GM19372 (cell line): ENCODE data around the gene PARS2.

Source experiments
- ATAC-seq: cut with Tn5 transposase; IDR thresholded peaks from one replicate; pipeline ENCODE4 v1.9.1; 2021; ENCODE audit warnings: mild to moderate bottlenecking, low read depth, moderate library complexity; ENCODE audit not compliant: unreplicated experiment

Gene PARS2

DNA sequence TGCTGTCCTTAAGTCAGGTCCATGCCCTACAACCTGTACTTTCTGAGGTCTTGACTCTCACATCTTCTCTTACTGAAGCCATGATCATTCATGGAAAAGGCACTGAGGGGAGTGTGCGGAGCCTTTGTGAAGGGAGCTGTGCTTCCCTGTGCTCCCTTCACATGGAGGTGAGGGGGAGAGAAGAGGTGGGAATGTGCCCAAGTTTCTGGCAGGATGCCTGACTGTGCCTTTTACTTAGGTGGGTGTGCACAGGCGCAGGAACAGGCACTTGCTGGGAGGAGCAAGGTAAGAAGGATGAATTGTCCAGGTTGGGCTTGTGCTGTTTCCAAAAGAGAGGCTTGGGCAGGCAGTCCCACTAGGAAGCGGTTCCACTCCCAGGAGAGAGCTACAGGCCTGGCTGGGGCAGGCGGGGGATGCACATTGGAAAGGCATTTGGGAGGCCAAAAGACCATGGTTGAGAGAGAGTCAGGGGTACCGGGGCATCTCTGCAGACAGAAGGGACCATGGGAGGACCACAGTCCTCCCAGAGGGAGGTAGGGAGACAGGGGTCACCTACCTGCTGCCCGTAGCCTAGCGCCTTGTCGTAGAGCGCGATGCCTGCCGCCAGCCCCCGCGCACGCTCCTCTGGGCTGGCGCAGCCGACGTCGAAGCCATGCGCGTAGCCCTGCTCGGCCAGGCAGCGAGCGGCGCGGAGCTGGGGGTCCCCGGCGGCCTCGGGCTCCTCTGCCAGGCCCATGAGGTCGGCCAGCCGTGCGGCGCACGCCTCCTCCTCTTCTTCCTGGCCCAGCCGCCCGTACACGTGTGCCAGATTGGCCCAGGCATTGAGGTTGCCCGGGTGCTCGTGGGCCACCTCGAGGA is 35.9 kb upstream of the PARS2 start:
- ATAC-seq = no peak

DNA sequence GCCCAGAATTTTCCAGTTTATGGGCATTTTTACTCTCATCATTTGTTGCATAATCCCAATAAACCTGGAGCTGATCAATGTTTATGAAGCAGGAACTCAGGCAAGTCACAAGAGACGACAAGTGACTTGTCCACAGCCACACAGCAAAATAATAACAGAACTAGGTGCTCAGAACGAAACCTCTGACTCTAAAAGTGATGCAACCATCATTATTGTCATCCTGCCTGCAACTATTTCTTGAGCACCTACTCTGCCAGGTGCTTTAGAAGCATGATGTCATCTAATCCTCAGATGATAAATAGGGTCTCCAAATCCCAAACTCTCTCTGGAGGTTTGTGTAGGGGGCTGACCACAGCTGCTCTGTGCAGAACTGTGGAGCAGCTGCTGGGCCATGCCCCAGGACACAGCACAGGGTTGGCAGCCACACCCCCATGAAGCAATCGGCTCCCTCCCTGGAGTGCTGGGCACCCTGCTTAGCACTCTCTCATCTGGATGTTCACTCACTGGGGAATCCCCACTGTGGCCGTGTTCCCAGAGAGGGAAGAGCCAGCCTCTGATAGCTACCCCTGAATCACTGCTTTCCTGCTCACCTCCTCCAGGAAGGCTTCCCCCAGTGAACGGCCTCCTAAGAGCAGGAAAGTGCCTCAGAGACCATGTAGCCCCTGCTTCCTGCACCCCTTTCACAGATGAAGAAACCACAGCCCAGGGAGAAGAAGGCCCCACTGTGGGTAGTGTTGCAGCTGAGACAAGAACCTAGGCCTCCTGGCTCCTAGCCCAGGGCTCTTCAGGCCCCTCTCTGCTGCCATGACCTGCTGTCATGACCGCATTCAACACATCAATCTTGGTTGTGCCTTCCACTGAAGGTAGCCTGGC is 34.7 kb upstream of the PARS2 start:
- no peak for ATAC-seq

DNA sequence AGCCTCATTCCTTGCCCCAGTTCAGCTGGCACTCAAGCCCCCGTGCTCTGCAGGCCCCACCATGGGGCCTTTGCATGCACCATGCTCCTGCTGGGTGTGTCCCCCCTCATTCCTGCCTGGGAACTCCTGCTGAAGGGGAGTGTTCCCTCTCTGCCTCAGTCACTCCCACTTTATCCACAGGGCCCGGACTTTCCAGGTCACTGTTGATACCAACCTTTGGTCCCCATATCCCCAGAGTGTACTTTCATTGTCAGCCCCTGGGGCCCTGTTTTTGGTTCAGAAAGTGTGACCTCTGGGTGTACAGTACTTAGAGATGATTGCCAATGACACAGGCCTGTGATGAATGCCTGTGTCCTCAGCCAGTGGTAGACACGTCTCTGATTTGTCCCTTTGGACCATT is 33.9 kb upstream of the PARS2 start:
- no peak for ATAC-seq

DNA sequence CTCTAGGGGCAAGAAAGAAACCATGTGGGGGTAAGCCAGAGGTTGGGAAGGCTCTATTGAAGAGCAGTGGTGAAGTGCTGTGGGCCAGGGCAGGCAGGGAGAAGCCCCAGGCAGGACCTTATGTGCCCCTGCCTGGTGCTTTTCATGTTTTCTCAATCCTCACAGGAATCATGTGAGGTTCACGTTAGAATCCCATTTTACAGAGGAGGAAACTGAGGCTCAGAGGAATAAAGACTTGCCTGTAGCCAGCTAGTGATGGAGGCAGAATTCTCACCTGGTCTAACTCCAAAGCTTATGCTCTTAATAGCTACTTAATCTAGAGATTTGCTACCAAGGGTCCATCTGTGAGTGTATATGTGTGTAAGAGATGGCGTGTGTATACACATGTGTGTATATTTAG is 32.6 kb upstream of the PARS2 start:
- no peak for ATAC-seq

DNA sequence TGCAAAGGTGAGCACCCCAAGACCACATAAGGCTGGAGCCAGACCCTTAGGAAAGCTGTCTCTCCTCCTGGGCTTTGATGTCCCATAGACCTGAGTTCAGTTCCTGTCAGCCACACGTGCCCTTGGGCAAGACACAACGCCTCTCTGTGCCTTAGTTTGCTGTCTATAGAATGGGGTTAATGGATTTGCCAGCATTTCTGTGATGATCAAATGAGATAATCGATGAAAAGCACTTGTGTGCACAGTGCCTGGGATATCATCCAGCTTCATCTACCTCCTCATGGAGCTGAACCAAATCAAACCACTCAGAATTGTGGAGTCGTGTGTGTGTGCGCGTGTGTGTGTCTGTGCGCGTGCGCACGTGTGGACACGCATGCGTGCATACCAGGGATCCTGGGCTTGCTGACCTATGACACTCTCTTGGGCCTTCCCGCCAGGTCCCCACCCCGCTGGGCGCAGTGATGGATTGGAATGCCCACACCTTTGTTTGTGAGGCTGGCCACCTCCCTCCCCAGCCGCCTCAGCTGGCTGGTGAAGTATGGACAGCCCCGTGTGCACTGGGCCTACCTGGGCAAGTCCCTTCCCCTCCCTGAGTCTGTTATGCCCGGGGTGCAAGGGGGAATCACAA is 31.6 kb upstream of the PARS2 start:
- ATAC-seq = no peak

DNA sequence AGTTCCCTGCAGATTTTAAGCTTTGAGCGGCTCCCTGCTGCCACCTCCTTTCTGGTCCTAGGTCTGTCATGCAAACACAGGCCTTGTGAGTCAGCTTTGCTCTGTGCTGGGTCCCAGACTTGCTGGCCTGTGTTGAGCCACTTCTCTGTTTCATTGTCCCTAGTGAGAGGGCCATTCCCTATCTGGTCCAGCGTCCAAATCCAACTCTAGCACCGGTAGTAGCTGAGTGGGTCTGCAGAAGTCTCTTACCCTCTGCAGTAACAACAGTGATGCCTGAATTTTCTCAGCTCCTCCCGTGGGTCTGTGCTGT is 31.0 kb upstream of the PARS2 start:
- ATAC-seq = no peak

DNA sequence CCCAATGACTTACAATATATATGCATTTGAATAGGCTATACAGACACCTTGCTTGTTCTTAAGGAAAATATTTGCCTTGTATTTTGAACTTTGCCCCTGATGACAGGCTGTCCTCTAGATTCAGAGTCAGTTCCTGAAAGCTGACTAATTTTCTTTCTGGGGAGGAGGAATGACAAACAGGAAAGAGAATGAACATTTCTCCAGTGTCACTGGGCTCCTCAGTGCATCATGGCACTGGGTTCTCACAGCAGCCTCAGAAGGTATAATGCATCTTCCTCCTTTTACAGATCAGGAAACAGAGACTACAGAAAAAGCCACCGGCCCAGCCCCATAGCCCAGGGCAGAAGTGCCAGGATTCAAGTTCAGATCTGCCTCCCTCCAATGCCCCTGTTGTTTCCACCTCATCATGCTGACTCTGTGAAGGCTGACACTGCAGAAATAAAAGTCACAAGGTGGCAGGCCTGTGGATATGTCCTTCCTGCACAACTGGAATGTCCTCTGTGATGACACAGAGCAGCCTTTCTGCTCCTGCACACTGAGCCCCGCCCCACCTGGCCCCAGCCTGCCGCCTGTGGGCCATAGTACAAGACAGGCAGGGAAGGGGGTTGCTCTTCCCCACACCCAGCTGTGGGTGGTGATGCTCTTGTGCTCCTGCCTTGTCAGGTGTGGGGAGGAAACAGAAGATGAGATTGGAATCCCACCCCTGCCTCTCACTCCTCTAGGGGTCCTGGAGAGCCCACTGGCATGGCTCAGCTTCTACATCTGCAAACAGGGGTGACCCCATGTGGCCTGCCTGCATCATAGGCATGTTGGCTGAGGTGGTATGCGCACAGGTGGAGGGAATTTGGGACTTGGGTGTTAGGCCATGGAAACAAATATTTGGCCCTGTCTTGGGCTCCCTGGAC is 30.4 kb upstream of the PARS2 start:
- ATAC-seq = no peak

DNA sequence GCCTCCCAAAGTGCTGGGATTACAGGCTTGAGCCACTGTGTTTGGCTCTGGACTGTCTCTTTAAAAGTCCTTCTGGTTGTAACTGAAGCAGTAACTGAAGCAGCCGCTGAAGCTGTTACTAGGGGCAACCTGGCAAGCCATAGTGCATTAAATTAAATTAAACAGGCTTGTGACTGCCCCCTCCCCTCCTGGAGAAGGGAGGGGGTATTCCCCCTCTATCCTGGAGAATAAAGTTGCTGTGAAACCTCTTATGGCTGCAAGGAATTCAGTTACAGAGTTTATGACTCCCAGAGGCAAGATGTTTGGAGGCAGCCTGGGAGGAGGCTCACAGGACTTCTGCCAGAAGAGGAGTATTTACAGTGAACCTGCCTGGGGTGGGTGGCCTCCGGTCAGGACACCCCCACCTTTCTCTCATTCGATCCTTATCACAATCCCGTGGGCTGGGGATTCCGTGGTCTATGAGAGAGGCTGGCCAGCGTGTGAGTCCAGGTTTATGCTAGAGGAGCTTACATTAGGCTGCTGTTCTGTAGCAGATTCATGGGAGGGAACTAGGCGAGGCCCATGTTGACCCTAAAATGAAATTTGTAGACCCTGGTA is 28.5 kb upstream of the PARS2 start:
- ATAC-seq = no peak

DNA sequence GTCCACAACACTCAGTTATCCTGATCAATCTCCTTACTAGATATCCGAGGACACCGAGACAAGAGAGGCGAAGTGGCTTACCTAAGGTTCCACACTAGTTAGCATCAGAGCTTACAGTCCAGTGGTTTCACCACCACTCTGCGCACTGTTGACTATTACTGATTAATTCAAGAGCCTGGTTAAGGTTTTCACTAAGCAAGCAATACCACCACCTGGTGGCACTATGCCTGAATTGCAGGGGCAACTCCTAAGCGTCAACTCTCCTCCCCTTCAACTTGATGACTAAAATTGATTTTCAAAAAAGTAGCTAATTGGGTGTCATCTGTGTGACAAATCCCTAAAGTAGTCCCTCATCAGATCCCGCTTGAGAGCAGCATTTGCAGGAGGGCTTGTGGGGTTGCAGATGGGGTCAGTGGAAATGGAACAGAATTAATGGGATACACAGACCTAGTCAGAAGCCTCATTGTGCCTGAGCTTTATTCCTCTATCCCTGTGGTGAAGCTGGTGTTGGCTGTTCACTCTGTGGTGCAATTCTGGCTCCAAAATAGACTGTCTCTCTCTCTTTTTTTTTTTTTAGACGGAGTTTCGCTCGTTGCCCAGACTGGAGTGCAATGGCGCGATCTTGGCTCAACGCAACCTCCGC is 27.7 kb upstream of the PARS2 start:
- ATAC-seq = no peak

DNA sequence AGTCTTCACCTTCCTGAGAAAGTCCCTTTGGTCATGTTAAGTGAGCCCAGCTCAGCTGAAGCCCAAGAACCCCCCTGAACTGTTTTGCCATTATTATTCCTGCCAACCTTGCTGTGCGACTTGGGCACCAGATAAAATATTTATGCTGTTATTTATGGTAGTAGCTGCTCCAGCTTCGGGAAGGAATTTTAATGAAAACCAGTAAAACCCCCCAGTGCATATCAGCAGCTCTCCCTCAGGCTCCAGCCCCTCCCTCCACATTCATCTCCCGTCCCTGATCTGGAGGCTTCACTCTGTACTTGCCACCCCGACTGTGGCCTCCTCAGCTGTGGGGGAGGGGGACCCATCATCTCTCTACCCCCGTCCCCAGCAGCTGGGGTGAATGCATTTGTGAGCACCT is 24.1 kb upstream of the PARS2 start:
- no peak for ATAC-seq

DNA sequence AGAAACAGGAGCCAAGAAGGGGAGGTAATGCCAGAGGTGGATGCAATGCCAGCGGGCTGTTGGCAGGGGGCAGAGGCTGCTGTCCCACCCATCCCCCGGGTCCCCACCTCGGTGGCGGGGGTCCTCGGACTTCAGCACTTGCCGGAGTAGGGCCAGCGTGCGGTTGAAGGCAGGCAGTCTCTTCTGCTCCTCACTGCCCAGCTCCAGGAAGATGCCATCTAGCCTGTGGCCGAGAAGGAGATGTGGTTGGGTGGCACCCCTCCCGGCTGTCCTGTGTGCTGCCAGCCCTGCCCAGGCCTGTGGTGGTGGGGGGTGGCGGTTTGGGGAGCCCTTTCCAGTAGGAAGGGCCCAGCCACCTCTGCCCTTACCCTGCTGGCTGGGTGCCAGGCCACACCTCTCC is 23.3 kb upstream of the PARS2 start:
- no peak for ATAC-seq

DNA sequence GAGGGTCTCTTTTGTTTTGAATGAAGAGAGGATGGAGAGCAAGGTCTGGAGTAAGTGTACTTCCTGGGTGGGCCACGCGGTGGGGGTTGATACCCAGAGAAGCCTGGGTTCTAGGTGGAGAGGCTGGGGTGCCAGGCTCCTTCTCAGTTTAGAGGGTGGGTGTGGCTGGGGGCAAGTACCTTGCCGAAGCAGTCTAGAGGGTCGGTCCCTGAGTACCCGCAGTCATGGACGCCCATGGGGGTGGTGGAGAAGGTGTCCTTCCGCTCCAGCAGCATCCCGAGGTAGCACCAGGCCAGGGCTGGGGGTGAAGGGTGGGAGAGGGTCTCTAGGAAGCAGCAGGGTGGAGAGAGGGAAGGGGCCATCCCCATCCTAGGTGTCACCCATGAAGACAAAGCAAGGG is 22.5 kb upstream of the PARS2 start:
- no peak for ATAC-seq

DNA sequence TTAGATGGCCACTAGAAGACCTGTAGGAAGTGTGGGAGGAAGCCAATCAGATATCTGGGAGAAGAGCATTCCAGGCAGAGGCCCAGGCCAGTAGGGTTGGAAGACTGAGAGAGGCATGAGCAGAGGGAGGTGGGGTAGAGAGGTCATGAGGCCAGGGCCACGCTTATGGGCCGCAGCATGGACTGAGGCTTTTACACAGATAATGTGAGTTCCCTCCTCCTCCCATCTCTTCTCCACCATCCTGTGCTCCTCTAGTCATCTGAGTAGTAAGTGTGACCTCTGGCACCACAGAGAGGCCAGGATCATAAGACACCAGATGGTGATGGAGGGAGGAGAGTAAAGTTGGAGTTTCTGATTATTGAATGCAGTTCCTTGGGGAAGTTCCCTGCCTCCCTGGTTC is 19.7 kb upstream of the PARS2 start:
- no peak for ATAC-seq

DNA sequence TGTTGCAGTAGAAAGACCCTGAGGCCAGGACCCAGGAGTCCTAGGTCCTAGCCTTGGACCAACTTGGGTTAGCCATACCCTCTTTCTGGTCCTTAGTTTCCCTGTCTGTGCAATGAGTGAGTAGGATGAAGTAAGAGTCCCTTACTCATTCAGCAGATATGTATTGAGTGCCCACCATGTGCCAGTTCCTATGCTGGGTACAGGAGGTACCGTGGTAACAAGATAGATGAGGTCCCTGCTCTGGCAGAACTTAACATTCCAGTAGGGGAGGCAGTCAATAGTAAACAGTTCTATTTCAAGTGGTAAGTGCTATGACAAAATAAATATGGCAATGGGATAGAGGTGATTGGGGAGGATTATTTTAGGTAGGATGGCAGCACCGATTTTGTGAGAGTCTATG is 18.3 kb upstream of the PARS2 start:
- ATAC-seq = no peak

DNA sequence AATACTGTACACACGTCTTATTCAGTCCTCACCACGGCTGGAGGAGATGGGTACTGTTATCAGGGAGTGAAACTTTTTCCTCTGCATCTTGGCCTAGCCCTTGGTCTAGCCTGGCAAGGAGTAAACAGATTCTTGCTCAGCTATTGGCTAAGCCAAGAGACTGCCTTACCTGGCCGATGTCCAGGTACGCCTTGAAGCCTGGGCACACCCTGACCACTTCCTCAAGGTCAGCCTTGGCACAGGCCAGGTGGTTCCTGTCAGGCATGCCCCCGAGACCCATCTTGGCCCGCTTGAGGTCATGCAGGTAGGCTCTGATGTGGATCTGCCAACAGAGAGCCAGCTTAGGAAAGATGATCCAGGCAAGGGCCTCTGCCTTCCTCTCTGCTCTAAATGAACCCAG is 17.8 kb upstream of the PARS2 start:
- no peak for ATAC-seq

DNA sequence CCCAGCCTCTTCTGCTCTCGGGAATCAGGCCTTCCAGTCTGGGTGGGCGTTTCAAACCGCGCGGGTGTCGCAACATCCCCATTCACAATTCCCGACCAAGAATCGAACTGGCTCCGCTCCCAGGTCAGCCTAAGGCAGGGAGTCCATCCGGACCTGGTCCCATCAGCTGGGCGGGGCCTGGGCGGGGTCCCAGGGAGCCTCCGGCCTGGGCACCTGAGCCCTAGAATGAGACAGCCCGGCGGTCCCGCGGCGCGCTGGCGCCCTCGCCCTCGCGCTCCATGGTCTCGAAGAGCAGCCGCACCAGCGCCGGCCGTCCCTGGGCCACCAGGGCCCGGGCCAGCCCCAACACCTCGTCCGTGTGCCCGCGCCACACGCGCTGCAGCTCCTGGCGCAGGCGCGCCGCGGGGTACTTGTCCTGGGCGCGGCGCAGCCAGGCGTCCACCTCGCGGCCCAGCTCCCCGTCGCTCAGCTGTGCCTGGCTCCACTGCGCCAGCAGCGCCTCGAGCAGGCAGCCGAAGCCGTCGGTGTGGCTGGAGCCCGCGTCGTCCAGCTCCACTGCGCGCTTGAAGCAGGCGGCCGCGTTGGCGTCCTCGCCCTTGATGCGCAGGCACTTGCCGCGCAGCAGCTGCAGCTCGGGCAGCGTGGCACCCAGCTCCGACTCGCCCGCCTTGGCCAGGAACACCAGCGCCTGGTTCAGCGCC is 16.9 kb upstream of the PARS2 start:
- no peak for ATAC-seq

DNA sequence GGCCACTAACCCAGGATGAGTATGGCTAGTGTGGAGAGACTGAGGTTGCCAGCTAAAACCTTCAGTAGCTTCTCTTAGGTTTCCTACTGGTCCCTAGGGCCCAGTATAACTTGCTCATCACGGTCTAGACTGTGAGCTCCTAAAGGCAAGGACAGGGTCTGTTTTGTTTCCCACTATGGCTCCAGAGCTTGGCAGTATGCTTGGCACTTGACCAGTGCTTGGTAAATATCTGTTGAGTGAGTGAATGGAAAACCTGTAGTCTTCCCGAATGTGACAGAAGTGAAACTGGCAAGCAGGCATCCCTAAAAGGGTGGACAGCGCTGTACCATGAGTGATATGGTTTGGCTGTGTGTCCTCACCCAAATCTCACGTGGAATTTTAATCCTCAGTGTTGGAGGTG is 13.1 kb upstream of the PARS2 start:
- ATAC-seq = no peak

DNA sequence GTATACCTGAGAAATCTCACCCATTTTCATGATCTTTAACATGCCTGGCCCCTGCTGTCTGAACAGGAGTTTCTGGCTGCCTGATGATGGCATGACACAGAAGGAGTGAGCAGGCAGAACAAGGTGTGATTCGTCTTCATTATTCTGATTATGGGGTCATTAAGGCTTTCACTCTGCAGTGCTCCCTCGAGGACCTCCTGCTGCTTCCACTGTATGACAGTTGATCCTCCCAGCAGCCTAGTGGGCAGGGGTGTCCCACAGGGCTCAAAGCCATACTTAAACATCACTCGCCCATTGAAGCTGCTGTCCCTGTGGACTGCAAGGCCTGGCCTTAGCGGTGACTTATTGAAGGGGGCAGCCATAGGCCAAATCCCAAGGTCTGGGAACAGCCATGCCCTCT is 12.7 kb upstream of the PARS2 start:
- ATAC-seq = no peak
